Colonic mucosa (tissue), 4 donors: ENCODE results near the gene PELI1. TPM values are rescaled to one million over a fixed set of nuclear protein-coding genes. Genes with fewer than 3 reads are reported as not detected.

ENCODE experiments used
- DNase-seq: peaks from one replicate; pipeline ENCODE4 v3.0.0-alpha.2; 2020
- H3K27ac ChIP-seq: fragments of 200-600 bp; one replicate; pipeline ENCODE4 v1.8.0; 2021
- H3K27me3 ChIP-seq: fragments of 200-600 bp; one replicate; pipeline ENCODE4 v1.8.0; 2021
- H3K36me3 ChIP-seq: fragments of 200-600 bp; one replicate; pipeline ENCODE4 v1.8.0; 2021
- H3K4me1 ChIP-seq: fragments of 200-600 bp; one replicate; pipeline ENCODE4 v1.8.0; 2021; ENCODE audit warnings: mild to moderate bottlenecking
- H3K4me3 ChIP-seq: fragments of 200-600 bp; one replicate; pipeline ENCODE4 v1.8.0; 2021
- H3K9ac ChIP-seq, 2 donors: one replicate each; pipeline ENCODE4 v1.7.0; 2013; ENCODE audit warnings: control low read depth in 2 of 2, low read depth in 2 of 2, low read length in 2 of 2
- H3K9me3 ChIP-seq: fragments of 200-600 bp; one replicate; pipeline ENCODE4 v1.8.0; 2021
- intact Hi-C: fragments of 100-400 bp; cut with DNase I; formaldehyde crosslinking; loops from one replicate; pipeline ENCODE4 v1.14.1; 2022
- total RNA-seq, 2 donors: library from RNA; stranded (reverse); fragmentation: NEBNext Ultra II Directional in 1 of 2; extraction: Animal tissue kit (Norgen Biotek cat#: 25700) in 1 of 2; gene quantifications; one replicate each; pipeline ENCODE4 v1.2.1, GENCODE V29; 2021
- TF ChIP-seq, protein P1 (sequence below): fragments of 200-600 bp; IDR thresholded peaks from one replicate; pipeline ENCODE4 v1.8.0; 2022; ENCODE audit warnings: antibody characterized with exemption, mild to moderate bottlenecking
- donor health status: healthy.
- donor health status: DM: no; HTN: no; CAD: no.
- donor health status: DM: no; HTN: no; CAD: no.

PELI1 gene
- total RNA-seq, 2 donors from 2014 or later = 34.3 to 57.6 TPM

DNA sequence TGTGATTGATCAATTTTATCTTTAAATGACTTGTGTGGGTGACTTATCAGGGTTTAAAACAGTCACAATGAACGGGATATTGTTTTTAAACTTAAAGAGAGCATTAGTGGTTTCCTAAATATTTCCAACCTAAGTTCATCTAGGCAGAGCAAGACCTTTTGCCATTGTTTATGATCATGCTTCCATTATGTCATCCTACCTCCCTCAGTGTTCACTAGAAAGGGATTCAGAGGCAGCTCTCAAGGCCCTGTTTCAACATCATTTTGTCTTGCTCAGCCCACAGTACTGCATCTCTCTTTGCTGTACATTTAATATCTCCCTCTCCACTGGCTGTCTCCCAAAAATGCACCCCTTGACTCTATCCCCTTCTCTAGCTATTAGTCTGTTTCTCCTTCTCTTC is 21.5 kb upstream of the PELI1 start:
- Histone ChIP-seq H3K9ac (no peak overlapping the region), H3K9me3 (no peaks in the 10 kb centered on the region), H3K36me3 (no peaks in the 10 kb centered on the region), H3K27me3 (no peaks in the 10 kb centered on the region), H3K27ac (no peak overlapping the region), H3K4me3 (no peak overlapping the region), H3K4me1 (no peaks in the 10 kb centered on the region)
- DNase-seq = no peak
- intact Hi-C loops = no loop called here
- TF ChIP-seq, protein P1, sequence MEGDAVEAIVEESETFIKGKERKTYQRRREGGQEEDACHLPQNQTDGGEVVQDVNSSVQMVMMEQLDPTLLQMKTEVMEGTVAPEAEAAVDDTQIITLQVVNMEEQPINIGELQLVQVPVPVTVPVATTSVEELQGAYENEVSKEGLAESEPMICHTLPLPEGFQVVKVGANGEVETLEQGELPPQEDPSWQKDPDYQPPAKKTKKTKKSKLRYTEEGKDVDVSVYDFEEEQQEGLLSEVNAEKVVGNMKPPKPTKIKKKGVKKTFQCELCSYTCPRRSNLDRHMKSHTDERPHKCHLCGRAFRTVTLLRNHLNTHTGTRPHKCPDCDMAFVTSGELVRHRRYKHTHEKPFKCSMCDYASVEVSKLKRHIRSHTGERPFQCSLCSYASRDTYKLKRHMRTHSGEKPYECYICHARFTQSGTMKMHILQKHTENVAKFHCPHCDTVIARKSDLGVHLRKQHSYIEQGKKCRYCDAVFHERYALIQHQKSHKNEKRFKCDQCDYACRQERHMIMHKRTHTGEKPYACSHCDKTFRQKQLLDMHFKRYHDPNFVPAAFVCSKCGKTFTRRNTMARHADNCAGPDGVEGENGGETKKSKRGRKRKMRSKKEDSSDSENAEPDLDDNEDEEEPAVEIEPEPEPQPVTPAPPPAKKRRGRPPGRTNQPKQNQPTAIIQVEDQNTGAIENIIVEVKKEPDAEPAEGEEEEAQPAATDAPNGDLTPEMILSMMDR = no peak

GRCh38 chr2:64164629-64165028 is 20.4 kb upstream of the PELI1 start:
- Histone ChIP-seq H3K27me3 (no peaks in the 10 kb centered on the region), H3K4me3 (no peak overlapping the region), H3K36me3 (no peaks in the 10 kb centered on the region), H3K4me1 (no peaks in the 10 kb centered on the region), H3K9me3 (no peaks in the 10 kb centered on the region), H3K9ac (no peak overlapping the region), H3K27ac (no peak overlapping the region)
- intact Hi-C loops = no loop called here
- no peak for DNase-seq
- TF ChIP-seq, protein P1 = no peak

- TF ChIP-seq, protein P1 = no peak
- H3K9ac ChIP-seq = no peak overlapping the region
- no peaks in the 10 kb centered on the region for H3K9me3 ChIP-seq
- H3K4me1 ChIP-seq = no peaks in the 10 kb centered on the region
- no peaks in the 10 kb centered on the region for H3K36me3 ChIP-seq
- no peaks in the 10 kb centered on the region for H3K27me3 ChIP-seq
- DNase-seq = no peak
- no peak overlapping the region for H3K4me3 ChIP-seq
- intact Hi-C loops = no loop called here
- H3K27ac ChIP-seq = no peak overlapping the region
These were observed 18.3 kb upstream of the PELI1 start for GRCh38 chr2:64162516-64162915.

DNA sequence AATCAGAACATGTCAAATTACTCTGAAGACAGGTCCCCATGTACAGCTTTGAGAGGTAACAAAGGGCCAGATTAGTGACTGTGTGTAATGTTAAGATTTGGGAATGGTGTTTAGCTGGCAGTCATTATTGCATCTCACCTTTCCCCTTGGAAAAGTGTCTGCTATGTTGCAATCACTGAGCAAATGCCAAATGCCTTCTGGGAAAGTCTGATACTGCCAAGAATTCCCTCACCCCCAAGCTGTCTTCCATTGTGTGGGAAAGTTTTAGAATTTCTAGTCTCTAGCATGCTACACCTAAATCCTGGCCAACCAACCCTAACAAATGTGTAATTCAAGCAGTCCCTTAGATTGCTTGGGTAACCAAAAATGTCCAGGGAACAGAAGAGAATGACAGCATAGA is 13.6 kb upstream of the PELI1 start:
- Histone ChIP-seq H3K36me3 (no peaks in the 10 kb centered on the region), H3K9ac (no peak overlapping the region), H3K4me3 (no peak overlapping the region), H3K27ac (no peak overlapping the region), H3K4me1 (no peaks in the 10 kb centered on the region), H3K27me3 (no peaks in the 10 kb centered on the region), H3K9me3 (no peaks in the 10 kb centered on the region)
- DNase-seq = no peak
- intact Hi-C loops = loop anchor here (10.0 kb wide), 1 partner anchor 157 kb away; no protein-coding TSS in a partner anchor
- TF ChIP-seq, protein P1 = no peak

GRCh38 chr2:64153811-64154210 is 9.6 kb upstream of the PELI1 start:
- Histone ChIP-seq H3K4me1 (no peaks in the 10 kb centered on the region), H3K27ac (no peak overlapping the region), H3K9me3 (no peaks in the 10 kb centered on the region), H3K27me3 (no peaks in the 10 kb centered on the region), H3K9ac (no peak overlapping the region), H3K4me3 (no peak overlapping the region), H3K36me3 (no peaks in the 10 kb centered on the region)
- TF ChIP-seq, protein P1 = no peak
- intact Hi-C loops = loop anchor here (10.0 kb wide), 1 partner anchor 161 kb away; no protein-coding TSS in a partner anchor
- no peak for DNase-seq
